HG02588 (cell line): ENCODE data around the gene IMPG1.
"Not testable (repeated sequence)": the region's sequence is repeated elsewhere in the genome, so short reads cannot be mapped to it uniquely, and the experiment has no call there.

Experiments used
- ATAC-seq: cut with Tn5 transposase; IDR thresholded peaks from one replicate; pipeline ENCODE4 v1.9.1; 2021; ENCODE audit warnings: mild to moderate bottlenecking, moderate library complexity; ENCODE audit not compliant: unreplicated experiment

Gene IMPG1

GRCh38 chr6:75947935-75948334, 124.5 kb downstream of the IMPG1 start:
- ATAC-seq = no peak

GRCh38 chr6:75946146-75946831, 126.2 kb downstream of the IMPG1 start:
- peak; percentile 70 for ATAC-seq

- no peak for ATAC-seq
These were observed 129.1 kb downstream of the IMPG1 start for GRCh38 chr6:75943381-75943780.

GRCh38 chr6:75941509-75941908, 131.0 kb downstream of the IMPG1 start:
- ATAC-seq = no peak

GRCh38 chr6:75940564-75940963, 131.9 kb downstream of the IMPG1 start:
- no peak for ATAC-seq

GRCh38 chr6:75937846-75938245, 134.6 kb downstream of the IMPG1 start:
- no peak for ATAC-seq

GRCh38 chr6:75936682-75937081, 135.8 kb downstream of the IMPG1 start:
- no peak for ATAC-seq

- ATAC-seq = no peak
These were observed 137.0 kb downstream of the IMPG1 start for GRCh38 chr6:75935473-75935793.

- ATAC-seq = peak; percentile 84
These were observed 137.6 kb downstream of the IMPG1 start for GRCh38 chr6:75934643-75935472.

- ATAC-seq = no peak
These were observed 139.0 kb downstream of the IMPG1 start for GRCh38 chr6:75933387-75933975.

- ATAC-seq = no peak
These were observed 140.4 kb downstream of the IMPG1 start for GRCh38 chr6:75932067-75932466.

GRCh38 chr6:75931011-75931680, 141.3 kb downstream of the IMPG1 start:
- ATAC-seq = no peak

- ATAC-seq = no peak
These were observed 145.9 kb downstream of the IMPG1 start for GRCh38 chr6:75926293-75927168.

- ATAC-seq = no peak
These were observed 150.2 kb downstream of the IMPG1 start for GRCh38 chr6:75922226-75922625.

- no peak for ATAC-seq
These were observed 159.4 kb downstream of the IMPG1 start for GRCh38 chr6:75913040-75913439.

- no peak for ATAC-seq
These were observed 165.0 kb downstream of the IMPG1 start for GRCh38 chr6:75907444-75907843.

GRCh38 chr6:75906871-75907270, 165.6 kb downstream of the IMPG1 start:
- no peak for ATAC-seq

- not testable (repeated sequence) for ATAC-seq
These were observed 167.3 kb downstream of the IMPG1 start for GRCh38 chr6:75905129-75905528.

GRCh38 chr6:75900216-75900615, 172.2 kb downstream of the IMPG1 start:
- not testable (repeated sequence) for ATAC-seq

GRCh38 chr6:75896526-75896925, 175.9 kb downstream of the IMPG1 start:
- ATAC-seq = no peak

- ATAC-seq = no peak
These were observed 178.7 kb downstream of the IMPG1 start for GRCh38 chr6:75893776-75894152.
